SW480 (cell line): ENCODE results near the gene LRG1.

Source experiments
- DNase-seq: peaks from one replicate; pipeline ENCODE4 v3.0.0-alpha.2; 2016; ENCODE audit warnings: low spot score

Gene LRG1

GRCh38 chr19:4508698-4509097 lies 31.1 kb downstream of the LRG1 start:
- DNase-seq = no peak

- DNase-seq = no peak
These were observed 32.0 kb downstream of the LRG1 start for GRCh38 chr19:4507804-4508203.

- no peak for DNase-seq
These were observed 32.7 kb downstream of the LRG1 start for GRCh38 chr19:4507150-4507452.

GRCh38 chr19:4506449-4507149 lies 33.2 kb downstream of the LRG1 start:
- no peak for DNase-seq

DNA sequence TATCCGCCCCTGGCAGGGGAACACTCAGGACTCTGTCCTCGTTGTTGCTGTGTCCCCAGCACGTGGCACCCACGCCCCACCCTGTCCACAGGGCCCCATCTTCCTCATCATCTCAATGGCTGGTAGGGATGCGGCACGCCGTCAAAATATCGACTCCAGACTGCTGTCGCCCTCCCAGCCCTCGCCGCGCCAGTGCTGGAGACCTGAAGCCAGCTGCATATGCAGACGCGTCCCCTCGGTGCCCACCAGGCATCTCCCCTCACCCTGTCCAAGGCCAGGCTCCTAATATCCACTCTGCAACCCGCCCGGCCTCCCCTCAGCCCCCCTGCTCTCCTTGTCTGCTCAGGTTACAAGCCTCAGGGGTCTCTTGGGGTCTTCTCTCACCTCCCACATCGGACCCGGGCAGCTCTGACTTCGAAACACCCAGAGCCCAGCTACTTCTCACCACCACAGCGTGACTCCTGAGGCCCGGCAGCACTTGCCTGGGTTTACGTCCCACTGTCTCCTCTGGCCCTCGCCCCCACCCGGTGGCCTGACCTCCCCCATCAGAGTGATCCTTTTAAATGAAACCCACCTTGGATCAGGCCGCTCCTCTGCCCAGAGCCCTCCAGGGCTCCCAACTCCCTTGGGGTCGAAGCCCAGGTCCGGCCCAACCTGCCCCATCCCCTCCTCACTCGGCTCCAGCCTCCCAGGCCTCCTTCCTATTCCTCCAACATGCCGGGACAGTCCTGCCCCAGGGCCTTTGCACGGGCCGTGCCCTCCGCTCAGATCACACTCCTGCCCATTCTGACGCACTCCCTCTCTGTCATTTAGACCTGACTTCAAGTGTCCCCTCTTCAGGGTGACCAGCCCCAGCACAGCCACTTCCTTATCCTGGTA lies 34.0 kb downstream of the LRG1 start:
- no peak for DNase-seq

DNA sequence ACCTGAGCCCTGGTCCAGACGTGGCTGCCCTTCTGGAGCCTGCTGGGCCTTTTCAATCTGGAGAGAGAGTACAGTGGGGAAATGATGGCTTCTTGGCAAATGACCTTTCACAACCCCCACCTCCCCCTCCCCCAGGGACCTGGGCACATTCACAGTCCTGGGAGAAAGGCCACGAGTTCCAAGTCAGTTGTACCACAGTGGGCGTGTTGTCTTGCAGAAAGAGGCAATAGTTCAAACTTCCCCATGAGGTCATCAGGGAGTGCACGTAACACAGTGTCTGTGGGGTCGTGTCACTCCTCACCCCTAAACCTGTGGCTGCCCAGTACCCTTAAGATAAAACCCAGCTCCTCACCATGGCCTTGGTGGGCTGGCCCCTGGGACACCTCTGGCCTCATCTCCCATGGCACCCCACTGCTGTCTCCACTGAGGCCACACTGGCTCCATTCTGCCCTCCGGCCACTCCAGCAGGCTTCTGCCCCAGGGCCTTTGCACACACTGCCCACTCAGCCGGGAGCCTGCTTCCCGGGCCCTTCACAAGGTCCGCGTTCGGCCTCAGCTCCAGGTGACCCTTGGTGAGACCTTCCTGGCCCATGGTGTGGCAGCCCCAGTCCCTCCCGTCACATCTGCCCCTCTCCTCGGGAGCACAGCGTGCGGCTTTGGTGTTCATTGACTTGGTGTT lies 34.8 kb downstream of the LRG1 start:
- no peak for DNase-seq

DNA sequence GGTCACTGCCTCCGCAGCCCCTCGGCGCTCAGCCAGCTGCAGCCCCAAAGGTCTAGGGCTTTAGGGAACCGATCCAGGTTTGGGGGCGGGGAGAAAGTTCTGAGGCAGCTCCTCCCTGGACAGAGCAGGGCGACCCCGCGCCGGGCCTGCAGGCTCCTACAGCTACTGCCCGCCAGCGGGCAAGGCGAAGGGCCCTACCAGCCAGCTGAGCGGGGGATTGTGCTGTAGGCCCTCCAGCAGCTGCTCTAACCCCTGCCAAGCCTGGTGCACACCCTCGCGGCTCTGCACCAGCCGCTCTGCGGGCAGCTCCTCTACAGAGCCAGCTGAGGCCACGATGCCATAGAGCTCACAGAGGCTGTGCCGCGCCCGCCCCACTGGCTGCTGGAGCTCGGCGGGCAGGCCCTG lies 35.5 kb downstream of the LRG1 start:
- no peak for DNase-seq

- no peak for DNase-seq
These were observed 36.0 kb downstream of the LRG1 start for GRCh38 chr19:4503825-4504170.

DNA sequence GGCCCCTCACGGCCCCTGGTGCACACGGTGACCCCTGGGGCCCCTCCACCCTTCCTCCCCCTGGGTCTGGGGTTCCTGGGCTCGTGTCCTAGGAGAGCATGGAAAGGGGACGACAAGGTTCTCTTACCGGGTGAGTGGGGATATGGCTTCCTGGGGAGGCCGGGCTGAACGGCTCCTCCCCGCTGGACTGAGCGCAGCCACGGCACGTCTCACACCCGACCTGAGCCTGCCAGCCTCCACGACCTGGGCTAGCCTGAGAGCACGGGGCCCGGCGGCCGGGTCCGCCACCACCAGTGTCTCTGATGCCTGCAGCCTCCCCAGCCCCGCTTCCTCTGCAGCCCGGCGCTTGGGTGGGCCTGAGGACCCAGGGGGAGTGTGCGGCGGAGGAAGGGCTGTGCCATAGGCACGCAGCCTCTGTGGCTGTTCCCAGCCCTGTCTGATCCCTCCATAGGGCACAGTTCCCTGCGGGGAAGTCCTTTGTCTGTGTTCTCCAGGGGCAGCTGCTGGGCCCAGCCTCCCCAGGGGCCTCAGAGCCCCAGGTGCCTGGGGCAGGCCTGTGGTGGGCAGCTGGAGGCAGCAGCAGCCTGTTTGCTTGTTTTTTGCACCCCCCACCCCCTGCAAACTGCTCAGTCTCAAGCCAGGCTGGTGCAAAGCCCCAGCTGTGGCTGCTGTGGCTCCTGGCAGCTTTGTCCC lies 36.6 kb downstream of the LRG1 start:
- DNase-seq = no peak

DNA sequence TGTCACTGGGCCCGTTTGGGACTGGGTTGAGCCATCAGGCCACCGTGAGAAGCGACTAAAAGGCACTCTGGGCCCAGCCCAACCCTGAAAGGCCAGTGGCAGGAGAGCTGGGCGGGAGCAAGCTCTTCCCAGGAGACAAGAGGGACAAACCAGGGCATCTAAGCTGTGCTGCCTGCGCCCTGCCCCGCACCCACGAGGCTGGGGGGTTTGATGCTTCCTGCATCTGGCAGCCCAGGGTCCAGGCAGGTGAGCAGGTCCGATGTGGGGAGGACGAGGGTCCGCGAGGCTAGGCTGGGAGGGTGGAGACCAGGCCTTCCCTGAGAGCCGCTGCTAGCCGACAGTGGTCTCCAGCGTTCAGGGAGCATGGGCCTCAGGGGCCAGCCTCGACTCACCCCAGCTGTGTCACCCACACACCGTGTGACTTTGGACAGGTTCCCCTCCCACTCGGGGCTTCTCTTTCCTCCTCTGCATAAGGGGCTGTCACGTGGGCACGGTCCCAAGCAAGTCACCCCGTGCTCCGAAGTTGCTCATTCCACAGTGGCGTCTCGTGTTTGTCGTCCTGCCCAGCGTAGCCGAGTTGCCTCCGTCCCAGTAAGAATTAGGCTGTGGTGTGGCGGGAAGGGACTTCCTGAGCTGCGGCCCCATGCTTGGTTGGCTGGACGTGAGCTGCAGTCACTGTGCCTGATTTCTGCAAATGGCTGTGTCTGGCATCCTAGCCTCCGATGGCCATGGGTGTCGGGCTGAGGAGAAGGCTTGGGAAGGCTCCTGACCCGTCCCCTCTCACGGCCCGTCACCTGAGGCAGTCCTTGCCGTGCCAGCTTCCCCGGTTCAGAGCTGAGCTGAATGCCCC lies 37.3 kb downstream of the LRG1 start:
- DNase-seq = no peak

- DNase-seq = no peak
These were observed 38.1 kb downstream of the LRG1 start for GRCh38 chr19:4501691-4502090.

GRCh38 chr19:4500841-4501591 lies 38.8 kb downstream of the LRG1 start:
- no peak for DNase-seq

- no peak for DNase-seq
These were observed 40.0 kb downstream of the LRG1 start for GRCh38 chr19:4499855-4500254.

- DNase-seq = no peak
These were observed 40.5 kb downstream of the LRG1 start for GRCh38 chr19:4499318-4499717.

- DNase-seq = no peak
These were observed 41.1 kb downstream of the LRG1 start for GRCh38 chr19:4498694-4499093.

DNA sequence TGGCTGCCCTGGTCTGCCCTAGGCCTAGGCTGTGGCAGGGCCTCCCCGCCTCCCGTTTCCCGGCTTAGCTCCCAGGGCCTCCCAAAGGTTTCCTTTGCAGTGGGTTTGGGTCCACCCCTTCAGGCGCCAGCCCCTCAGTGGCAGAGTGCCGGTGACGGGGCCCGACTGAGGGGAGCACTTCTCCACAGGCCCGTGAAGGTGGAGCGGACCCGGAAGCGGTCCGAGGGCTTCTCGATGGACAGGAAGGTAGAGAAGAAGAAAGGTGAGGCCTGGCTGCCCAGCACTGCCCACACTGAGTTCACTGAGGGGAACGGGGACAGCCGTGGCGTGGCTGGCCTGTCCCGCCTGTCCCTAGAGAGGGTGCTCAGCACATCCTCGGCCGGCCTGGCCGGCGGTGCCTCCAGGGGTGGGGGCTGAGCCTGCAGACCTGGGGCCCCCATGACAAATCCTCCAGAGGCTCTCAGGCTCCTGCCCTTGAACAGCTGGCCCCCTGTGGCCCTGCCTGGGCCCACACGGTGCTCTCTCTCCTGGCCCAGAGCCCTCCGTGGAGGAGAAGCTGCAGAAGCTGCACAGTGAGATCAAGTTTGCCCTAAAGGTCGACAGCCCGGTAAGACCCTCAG lies 42.0 kb downstream of the LRG1 start:
- DNase-seq = no peak

- no peak for DNase-seq
These were observed 43.5 kb downstream of the LRG1 start for GRCh38 chr19:4496304-4496703.

- peak; percentile 37 for DNase-seq
These were observed 44.4 kb downstream of the LRG1 start for GRCh38 chr19:4495471-4495870.

DNA sequence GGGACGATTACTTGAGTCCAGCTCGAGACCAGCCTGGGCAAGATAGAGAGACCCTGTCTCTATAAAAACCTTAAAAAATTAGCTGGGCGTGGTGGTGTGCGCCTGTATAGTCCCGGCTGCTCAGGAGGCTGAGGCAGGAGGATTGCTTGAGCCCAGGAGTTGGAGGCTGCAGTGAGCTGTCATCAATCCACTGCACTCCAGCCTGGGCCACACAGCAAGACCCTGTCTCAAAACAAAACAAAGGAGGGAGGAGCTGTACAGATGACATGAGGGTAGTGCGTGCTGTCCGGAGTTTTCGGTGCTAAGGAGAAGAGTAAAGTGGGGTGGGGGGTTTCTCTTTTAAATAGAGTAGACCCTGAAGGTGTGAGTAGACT lies 45.2 kb downstream of the LRG1 start:
- no peak for DNase-seq

DNA sequence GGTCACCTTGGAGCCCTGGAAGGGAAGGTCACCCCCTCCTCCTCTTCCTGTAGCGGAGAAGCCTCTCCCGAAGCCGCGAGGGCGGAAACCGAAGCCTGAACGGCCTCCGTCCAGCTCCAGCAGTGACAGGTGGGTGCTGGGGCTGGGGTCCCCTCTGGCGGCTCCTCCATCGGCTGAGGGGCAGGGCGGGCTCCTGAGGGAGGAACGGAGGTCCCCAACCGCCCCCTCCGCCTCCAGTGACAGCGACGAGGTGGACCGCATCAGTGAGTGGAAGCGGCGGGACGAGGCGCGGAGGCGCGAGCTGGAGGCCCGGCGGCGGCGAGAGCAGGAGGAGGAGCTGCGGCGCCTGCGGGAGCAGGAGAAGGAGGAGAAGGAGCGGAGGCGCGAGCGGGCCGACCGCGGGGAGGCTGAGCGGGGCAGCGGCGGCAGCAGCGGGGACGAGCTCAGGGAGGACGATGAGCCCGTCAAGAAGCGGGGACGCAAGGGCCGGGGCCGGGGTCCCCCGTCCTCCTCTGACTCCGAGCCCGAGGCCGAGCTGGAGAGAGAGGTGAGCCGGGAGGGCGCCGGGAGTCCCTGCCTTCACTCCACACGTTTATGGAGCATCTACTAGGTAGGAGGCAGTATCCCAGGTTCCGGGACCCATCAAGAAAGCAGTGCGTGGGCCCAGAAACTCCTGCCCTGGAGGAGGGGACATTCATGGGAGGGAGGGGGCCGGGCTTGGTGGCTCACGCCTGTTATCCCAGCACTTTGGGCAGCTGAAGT lies 45.7 kb downstream of the LRG1 start:
- no peak for DNase-seq
